GM12864 (cell line): Measurements from ENCODE around the gene TMEM222.

ENCODE experiments used
- DNase-seq: peaks from one replicate; pipeline ENCODE4 v3.0.0-alpha.2; 2011; ENCODE audit warnings: low read depth
- H3K4me3 ChIP-seq: 2 replicates; pipeline ENCODE4 v1.5.1; 2011; ENCODE audit warnings: mild to moderate bottlenecking, low read depth, low read length, control low read depth
- CTCF ChIP-seq: IDR thresholded peaks from 2 replicates; pipeline ENCODE4 v1.5.1; 2011; ENCODE audit warnings: low read depth, mild to moderate bottlenecking, moderate library complexity, low read length, control low read depth, inconsistent platforms; ENCODE audit errors: missing control alignments

The TMEM222 gene

GRCh38 chr1:27368869-27369582, 47.1 kb downstream of the TMEM222 start:
- DNase-seq, result no peak
- H3K4me3 ChIP-seq, result no peak overlapping the region
- no peak for TF ChIP-seq CTCF

GRCh38 chr1:27372022-27372807, 50.3 kb downstream of the TMEM222 start:
- H3K4me3 ChIP-seq, result no peak overlapping the region
- DNase-seq, result no peak
- TF ChIP-seq CTCF, result no peak

GRCh38 chr1:27372808-27373690, 51.1 kb downstream of the TMEM222 start:
- H3K4me3 ChIP-seq, result no peak overlapping the region
- peak; percentile 41 for TF ChIP-seq CTCF
- no peak for DNase-seq

GRCh38 chr1:27374362-27375086, 52.6 kb downstream of the TMEM222 start, which contains the start of gene FCN3:
Gene FCN3 (minus strand): TSS chr1:27374824. CDS start chr1:27374818, 6 bp downstream.
- TF ChIP-seq CTCF, result no peak
- H3K4me3 ChIP-seq, result no peak within 1 kb of the TSS
- no peak for DNase-seq

- no peak for DNase-seq
- TF ChIP-seq CTCF, result no peak
- no peak overlapping the region for H3K4me3 ChIP-seq
Observed at GRCh38 chr1:27377760-27378495, 56.0 kb downstream of the TMEM222 start.

GRCh38 chr1:27379564-27380122, 57.7 kb downstream of the TMEM222 start:
- TF ChIP-seq CTCF, result no peak
- no peak overlapping the region for H3K4me3 ChIP-seq

More at GRCh38 chr1:27379564-27380122, 57.7 kb downstream of the TMEM222 start:
- no peak for DNase-seq
